HG02642 (cell line): ENCODE measurements around the gene UBAP1L.

Source experiments
- ATAC-seq: cut with Tn5 transposase; IDR thresholded peaks from one replicate; pipeline ENCODE4 v1.9.1; 2021; ENCODE audit warnings: mild to moderate bottlenecking; ENCODE audit not compliant: unreplicated experiment, poor library complexity

Gene UBAP1L

DNA sequence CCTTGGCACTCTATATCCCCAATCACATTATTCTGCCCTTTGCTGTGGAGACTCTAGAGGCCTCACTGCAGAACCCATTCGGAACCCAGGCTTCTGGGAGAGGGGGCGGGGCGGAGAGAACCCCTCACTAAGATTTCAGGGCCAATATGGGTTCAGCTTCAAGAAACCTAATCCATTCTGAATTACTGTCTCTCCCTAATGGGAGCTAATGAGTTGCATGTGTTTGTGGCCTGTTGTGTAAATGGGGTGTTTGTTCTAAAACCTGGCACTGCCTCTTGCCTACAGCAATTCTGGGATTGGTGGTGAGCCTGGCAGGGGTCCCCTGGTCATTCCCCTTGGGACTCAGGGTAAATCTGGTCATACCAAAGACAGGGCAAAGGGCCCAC lies 46.6 kb downstream of the UBAP1L start:
- ATAC-seq, result no peak

DNA sequence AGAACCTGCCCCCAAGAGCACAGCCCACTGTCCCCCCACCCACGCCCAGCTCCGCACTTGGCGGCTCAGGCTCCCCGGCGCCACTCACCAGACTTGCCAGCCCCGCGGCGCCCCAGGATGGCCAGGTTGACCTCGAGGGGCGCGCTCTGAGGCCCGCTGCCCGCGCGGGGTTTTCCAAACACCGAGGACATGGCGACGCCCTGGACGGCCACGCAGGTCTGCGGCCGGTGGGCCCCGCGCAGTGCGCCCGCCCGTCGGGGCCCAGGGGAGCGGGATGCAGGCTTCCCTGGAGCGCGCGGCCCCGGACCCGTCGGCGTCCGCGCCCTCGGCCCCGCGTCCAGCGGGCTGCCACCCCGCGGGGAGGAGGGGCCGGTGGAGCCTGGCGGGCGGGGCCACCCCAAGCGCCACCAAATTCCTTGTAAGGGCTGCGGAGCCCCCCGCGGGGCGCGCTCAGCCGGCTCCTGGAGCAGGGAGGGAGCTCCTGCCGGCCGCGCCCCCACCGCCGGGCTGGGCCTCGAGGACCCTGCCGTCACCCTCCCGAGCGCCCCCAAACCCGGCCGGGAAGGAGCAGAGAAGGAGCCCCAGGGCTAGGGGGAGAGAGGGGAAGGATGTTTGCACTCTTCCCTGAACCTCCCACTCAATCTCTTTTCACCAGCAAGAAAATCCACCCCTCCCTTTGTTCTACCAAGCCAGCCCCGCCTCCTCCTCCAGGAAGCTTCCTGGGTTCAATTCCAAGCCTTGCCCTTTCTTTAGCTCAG lies 47.2 kb downstream of the UBAP1L start, which contains the start of gene RASL12:
TSS of gene RASL12 (minus strand) at position 347 of the 758 bp plus-strand sequence. CDS start at position 191, 156 bp downstream.
- no peak for ATAC-seq

DNA sequence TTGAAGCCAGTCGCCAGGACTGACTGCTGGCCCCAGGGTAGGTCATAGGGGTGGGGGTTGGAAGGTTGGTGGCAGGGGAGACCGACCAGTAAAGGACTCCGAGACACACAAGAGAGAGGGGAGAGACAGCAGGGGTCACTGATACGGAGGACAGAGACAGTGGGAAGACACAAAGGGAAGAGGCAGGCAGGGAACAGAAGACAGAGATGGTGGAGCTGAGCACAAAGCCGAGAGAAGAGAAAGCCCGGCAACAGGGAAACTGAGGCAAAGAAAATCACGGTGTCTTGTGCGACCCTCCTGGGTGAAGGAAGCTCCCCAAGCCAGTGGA lies 47.7 kb downstream of the UBAP1L start:
- ATAC-seq, result no peak

DNA sequence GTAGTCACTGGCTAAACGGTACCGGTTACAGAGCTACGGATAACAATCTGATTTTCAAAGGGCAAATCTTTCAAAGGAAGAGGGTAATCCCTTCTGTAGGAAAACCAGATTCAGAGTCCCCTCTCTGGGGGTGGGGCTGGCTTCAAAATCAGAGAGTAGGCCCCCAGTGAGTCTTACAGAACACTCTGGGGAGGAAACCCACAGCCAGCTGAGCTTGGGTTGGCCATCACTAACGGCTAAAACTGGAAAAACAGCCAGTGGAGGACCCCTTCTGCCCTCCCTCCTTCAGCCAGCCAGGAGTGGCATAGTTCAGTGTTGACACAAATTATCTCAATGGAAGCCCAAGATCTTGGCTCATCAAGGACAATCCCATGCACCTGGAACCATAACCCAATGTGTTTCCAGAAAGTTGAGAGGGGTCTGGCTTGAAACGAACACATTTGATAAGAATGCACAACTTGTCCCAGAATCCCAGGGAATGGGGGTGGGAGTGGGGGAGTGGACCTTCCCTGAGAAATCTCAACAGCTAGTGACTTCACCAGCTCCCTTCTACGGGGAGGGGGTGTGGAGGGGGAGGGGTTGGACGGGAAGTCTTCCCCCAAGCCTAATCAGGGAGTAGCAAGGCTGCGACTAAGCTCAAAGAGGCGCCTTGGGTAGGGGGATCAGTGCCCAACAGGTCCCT lies 48.2 kb downstream of the UBAP1L start:
- ATAC-seq, result no peak

DNA sequence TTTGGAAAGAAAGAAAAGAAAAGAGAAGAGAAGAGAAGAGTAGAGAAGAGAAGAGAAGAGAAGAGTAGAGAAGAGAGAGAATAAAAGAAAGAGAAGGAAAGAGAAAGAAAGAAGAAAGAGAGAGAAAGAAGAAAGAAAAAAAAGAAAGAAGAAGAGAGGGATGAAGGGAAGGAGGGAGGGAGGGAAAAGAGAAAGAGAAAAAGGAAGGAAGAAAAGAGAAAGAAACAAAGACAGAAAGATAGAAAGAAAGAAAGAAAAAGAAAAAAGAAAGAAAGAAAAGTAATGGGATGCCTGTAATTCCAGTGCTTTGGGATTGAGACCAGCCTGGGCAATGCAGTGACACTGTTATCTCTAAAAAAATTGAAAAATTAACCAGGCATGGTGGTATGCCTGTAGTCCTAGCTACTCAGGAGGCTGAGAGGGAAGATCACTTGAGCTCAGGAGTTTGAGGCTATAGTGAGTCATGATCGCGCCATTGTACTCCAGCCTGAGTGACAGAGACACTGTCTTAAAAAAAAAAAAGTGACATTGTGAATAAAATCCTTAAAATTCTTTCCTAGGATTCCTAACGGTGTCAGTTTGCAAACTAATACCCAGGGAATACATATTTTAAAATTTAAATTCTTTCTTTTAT lies 48.9 kb downstream of the UBAP1L start:
- ATAC-seq, result no peak

DNA sequence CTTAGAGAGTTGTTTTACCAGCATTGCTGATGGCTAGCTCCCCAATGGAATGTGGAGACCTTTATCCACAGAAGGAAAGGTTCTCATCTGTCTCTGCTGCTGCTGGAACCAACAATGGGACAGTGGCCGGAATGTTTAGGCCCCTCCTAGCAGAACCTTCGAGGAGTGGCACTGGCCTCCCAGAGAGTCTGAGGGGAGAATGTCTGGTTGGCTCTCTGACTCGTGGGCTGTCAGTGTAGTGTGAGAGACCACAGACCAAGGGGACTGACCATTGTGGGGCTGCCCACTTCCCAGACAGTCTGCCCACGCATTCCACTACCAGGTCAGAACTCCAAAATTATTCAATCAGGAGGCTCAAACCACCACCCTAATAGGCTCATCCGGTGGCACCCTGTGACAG lies 52.3 kb downstream of the UBAP1L start:
- ATAC-seq, result no peak

DNA sequence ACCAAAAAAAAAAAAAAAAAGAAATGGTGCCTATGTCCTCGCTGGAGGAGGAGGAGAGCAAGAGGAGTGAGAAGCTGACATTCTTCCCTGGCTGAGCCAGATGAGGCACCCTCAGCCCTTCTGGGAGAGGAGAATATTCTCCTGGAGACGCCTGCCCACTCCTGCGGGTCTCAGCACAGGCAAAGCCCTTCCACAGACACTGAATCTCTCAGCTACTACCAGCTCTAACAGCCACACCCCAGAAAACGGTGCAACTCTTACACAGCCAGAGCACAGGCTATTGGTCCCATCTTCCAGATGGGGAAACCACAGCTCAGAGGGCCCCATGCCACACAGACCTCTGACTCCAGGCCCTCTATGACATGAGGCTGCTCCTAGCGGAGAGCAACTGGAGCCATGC lies 52.9 kb downstream of the UBAP1L start:
- ATAC-seq, result no peak

DNA sequence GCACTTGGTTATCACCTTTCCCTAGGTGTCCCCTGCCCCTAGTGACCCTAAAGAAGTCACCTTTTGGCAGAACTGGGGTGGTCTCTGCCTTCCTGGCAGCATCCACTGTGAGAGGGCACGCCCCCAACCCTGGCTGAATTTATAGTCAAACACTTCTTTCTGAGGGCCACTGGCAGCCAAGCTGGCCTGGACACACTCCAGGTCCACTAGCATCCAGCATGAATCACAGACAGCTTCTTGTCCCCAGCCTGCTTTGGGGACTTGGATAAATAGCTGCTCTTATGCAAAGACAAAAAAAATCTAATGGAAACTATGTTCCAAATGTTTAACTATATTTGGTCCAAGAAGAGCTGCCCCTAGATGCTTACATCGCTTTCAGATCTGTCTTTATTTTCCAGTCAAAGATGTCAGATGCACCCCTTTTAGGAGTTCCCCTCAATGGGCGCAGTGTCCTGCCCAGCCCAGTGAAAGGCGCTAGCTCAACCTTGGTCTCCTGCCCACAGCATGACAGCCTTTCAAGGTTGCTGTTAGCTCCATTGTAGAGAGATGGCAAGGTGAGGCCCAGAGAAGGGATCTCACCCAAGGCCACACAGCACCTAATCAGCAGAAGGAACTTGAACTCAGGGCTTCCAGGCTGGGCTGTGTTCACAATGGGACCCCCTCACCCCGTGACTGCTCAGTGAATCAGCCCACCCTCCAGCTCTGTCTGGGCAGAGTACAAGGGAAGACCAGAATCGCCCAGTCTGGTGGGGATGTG lies 54.2 kb downstream of the UBAP1L start:
- ATAC-seq, result no peak

DNA sequence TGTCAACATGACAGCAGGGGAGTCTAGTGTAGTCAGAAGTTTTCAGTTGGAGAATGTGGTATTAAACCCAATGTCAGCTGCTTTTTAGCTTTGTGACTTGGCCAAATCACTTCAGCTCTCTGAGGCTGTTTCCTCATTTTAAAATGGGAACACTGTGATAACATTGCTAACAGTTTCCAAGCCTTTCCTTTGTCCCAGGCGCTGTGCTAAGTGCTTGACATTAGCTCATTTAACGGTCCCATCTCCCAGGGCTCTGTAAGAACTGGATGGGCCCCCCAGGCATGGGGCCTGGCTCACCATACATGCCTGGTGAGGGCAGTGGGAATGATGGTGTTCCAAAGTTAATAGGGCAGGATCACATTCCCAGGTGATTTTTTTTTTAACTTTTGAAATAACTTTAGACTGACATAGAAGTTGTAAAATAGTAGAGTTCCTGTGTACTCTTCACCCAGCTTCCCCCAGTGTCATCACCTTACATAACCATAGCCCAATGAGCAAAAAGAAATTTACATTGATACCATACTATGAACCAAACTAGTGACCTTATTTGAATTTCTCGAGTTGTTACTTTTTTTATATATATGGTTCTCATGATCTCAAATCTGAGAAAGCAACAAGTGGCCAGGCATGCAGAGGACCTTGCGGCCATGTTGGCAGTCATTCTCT lies 54.9 kb downstream of the UBAP1L start:
- ATAC-seq, result no peak

DNA sequence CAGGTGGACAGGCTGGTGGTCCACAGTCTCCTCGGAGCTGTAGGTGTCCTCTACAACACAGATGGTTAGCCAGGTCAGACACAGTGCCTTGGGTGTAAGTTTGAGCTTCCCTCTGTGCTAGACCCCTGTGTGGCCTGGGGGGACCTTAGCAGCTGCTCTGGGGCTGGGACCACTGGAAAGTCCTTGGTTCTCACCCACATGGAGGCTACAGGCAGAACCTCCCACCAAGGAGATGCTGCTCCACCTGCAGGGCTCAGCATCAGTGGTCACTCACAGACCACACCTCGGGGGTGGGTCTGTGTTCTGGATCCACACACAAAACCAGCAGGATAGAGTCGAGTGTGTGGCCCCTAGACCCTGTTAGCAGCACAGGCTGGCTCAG lies 55.6 kb downstream of the UBAP1L start:
- ATAC-seq, result no peak

DNA sequence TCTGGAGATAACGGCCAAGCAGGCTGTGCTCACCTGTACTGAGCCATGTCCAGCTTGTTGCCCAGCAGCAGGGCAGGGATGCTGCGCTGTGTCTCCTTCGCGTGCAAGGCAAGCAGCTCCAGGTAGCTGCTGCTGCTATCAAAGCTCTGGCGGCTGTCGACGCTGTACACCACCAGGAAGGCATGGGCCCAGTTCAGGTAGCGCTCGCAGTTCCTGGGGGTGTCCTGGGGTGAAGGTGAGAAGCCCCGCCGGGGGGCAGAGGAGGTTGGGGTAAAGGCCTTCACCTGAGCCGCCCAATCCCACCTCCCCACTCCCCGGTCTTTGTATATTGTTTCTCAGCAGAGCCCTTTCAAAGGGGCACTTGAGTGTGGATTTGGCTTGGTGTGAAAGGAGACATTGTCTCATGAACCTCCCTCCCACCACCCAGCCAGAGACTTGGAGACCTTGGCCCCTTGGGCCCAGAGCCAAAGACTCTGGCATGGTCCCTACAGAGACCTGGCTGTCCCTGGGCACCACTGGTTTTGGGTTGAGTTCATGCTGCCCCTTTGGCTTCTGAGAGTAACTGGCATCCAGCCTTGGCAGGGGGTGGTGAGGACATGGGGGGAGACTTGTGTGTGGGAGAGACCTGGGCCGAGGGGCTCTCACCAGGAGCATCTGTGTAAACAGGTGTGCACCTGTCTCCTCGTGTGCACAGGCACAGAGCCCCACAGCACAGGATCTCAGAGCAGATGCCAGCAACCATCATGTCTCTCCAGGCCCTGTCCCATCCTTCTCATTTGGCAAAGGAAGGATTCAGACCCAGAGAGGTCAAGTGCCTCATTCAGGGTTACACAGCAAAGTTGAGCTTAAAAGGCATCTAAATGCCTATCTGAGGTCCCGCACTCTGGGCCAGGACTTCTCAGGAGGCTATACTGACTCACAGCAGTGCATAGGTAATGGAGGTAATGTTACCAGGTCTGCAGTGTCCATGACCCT lies 56.3 kb downstream of the UBAP1L start:
- no peak for ATAC-seq

DNA sequence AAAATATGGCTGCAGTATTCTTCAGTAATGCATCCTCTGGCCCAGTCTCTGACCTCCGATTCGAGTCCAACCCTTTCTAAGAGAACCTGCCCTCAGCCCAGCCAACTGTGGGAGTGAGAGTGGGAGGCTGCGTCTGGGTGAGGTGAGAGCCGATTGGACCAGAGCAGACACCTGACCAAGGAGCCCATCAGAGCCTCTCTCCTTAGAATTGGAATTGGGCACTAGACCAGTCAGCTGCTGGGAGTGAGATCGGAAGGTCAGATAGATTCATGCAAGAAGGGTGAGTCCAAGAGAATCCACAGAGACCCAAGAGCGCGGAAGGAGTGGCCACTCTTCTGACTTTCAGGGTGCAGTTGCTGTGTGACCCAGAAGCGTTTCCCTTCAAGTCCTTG lies 57.5 kb downstream of the UBAP1L start:
- ATAC-seq, result no peak

DNA sequence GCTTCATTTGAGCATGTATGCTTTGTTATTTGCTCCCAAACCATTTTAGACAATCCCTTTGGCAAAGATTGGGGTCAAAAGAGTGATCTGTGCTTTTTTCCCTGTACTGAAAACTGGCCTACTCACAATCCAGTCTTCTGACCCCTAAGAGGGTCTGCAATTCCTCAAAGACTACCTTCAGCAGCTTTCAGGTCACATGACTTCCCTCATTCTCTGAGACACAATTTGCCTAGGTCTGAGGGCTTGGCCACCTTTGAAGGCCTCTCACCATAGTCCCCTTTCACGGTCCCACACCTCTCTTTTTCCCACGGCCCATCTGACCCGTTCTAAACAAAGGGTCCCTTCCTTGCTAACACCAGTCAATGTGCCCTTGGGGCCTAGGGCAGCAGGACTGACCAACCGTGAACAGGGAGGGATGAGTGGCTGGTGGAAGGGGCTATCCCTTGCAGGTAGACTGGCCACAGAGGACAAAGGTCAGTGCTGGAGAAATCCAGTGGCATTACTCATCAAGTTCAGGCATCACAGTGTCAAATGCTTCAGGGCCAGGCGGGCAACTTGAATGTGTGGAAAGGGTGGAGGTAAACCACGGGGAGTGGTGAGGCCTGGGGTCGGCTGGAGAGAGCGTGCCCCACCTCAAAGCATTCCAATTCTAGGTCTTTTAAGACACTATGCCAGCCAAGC lies 58.0 kb downstream of the UBAP1L start:
- no peak for ATAC-seq

DNA sequence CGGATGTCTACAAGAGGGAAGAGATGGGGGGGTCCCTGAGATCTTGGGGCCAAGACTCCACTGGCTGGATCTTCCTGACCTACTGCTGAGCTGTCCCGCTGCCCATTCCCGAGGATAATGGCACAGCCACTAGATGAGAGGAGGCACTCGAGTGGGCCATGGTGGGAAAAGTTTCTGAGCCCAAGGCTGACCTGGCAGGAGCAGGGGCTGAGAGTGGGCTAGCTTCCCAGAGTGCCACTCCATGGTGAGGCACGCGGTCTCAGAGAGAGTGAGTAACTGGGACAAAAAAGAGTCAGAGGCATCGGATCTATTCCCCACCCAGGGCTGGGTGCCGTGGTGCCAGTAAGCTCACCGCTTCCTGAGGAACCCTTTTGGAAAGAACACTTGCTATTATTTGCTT lies 58.9 kb downstream of the UBAP1L start:
- ATAC-seq, result no peak

DNA sequence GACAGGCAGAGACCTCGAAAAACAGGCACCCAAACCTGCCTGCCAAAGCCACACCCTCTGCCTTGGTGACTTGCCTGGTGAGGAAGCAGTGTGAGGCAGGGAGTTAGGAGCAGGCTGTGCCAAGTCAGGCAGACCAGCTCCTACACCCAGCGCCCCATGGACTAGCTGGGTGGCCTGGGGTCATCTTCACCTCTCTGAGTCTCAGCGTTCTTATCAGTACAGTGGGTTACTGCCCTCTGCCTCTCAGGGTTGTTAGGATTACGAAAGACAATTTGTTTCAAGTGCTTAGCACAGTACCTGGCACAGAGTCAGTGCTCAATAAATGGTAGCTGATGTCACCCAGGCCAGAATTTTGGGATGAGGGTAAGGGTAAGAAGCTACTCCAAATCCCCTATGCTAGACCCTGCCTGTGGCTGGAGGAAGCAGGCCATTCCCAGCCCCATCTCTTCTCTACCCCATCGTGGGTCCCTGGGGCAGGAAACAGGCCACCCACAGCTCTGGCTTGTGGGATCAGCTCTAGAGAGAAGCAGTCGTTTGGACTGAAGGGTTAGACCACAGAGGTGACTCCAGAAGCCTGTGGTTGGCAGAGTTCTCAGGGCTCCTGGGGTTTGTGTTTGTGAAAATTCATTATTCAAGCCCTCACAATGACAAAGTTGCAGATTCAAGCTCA lies 59.7 kb downstream of the UBAP1L start:
- ATAC-seq, result no peak

DNA sequence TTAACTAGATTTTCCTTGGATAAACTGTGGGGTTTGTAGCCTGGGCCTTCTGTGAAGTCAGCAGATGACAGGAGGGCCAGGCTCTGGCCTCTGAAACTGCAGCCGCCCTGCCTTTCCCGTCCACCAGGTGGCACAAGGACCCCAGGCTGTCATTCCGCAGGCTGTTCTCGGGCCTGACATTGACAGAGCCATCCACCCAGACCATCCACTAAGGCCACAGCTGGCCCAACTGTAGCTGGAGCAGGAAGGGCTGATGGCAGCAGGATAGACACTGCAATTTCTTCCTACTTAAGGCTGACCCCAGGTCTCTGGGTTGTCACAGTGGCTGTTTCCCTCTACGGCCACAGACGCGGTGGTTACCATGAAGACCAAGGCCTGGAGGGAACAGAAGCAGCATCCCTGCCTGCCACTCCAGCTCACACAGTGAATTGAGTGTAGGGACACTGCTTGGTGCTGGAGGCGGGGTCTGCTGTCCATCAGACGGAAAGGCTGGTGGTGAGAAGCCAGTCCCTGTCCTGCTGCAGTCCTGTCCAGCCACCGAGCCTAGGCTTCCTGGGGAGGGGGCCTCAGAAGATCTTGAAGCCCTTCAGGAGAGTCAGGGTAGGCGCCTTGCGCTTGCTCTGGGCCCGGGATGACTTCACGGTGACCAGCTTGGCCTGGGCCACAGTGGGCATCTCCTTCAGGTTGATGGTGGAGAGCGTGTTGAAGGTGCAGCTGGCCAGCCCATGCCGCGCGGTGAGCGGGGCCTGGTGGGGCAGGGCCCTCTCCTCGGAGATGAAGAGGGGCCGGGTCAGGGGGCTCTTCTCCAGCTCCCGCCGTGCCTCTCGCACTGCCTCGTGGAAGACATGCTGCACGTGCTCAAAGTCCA lies 60.4 kb downstream of the UBAP1L start:
- ATAC-seq, result peak; percentile 53

DNA sequence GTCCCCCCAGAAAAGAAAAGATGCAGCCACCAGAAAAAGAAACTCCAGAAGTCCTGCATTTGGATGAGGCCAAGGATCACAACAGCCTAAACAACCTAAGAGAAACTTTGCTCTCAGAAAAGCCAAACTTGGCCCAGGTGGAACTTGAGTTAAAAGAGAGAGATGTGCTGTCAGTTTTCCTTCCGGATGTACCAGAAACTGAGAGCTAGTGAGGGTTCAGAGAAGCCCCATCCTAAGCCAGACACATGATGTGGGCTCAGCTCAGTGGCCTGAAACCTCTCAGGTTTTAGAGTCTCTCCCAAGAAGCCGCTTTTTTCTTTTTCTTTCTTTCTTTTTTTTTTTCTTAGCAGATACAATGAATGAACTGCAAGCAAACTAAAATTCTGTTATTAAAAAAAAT lies 62.0 kb downstream of the UBAP1L start:
- no peak for ATAC-seq
